ENCODE data around the gene NELFB. TPM values are rescaled to one million over a fixed set of nuclear protein-coding genes. Genes with fewer than 3 reads are reported as not detected.

Gene NELFB
- total RNA-seq, 1 donor from 2014 or later: 55.3 TPM

DNA sequence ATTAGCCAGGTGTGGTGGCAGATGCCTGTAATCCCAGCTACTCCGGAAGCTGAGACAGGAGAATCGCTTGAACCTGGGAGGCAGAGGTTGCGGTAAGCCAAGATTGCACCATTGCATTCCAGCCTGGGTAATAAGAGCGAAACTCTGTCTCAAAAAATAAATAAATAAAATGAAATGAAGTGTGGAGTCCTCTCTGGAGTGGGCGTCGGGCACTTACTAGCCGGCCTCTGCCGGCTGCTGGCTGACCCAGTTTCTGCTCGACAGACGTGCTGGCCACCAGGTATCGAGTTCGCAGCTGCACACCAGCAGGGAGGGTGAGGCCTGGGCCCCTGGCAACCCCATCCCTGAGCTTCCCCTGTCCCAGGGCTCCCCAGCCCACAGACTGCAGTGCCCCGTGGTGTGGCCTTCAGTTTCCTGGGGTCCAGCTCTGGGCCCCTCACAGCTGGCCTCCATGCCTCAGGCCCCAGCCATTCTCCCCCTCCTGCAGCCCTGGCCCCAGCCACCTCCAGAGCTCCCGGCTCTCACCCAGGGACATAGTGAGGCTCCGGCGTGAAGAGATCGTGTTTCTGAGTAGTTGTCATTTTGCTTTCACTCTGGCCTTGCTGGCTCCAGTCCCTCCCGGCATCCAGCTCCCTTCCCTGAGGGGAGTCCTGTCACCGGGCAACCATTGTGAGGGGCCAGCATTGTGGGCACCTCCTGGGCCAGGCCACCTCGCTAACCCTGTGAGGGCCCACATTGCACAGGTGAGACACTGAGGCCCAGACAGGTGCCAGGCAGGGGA lies 7.8 kb upstream of the NELFB start:
- DNase-seq: no peak

DNA sequence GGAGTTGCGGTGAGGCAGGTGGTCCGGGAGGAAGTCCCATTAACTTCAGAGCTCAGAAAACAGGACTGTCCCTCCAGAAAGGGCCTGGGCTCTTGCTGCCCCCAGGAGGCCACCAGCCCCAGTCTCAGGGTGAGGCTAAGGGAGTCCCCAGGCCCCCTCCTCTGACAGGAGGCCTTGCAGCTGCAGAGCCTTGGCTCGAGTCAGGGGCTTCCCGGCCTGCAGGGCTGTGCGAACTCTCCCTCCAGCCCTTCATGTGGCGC lies 7.3 kb upstream of the NELFB start:
- DNase-seq: no peak

DNA sequence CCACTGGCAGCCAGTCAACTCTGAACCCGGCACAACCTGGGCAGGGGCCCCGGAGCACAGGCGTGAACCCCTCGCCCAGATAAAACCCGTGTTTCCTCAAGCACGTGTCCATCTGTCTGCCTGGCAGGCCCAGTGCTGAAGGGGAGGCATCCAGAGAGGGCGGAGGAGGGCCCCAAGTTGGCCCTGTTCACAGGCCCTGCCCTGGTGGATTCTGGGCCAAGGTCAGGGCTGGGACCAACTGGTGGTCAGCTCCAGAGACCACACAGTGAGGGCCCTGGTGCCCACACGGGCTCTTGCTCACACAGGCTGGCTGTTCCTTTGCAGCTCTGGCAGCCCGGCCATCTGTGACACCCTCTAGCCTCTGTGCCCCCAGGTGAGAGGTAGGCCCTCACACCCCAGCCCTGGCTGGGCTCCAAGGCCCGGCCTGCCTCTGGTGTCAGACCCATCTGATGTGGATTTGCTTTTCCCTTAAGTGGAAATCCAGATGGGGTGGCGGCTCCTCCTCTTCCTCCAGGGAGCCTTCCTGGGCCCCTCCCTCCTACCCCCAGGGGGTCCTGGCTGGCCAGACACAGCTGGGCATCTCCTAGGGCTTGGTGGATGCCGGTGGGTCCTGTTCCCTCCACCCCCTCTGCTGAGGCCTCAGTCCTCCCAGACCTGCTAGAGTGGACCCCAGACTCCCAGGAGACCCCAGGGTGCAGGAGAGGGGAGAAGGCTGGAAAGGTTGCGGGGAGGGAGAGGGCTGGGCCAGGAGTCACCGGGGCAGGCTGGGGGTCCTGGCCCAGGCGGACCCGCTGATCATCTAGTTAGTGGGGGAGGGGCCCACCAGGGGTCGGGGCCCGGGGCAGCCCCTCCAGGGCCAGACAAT lies 4.6 kb upstream of the NELFB start:
- no peak for DNase-seq

DNA sequence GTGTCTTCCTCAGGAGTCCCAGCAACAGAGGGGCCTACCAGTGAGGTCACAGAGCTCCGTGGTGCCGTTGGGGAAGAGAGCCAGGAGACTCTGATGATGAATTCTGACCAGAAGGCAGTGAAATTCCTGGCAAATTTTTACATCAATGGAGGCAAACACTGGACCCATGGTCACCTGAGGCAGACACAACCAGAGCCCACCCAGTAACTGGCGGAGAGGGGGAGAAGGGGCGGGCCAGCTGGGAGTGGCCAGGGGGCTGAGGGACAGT lies 4.0 kb upstream of the NELFB start, which contains the start of gene STPG3:
Gene STPG3, plus strand, starts transcription at position 93 of the 268 bp plus-strand sequence. Its CDS starts 1 bp downstream, at position 94.
- DNase-seq: no peak

DNA sequence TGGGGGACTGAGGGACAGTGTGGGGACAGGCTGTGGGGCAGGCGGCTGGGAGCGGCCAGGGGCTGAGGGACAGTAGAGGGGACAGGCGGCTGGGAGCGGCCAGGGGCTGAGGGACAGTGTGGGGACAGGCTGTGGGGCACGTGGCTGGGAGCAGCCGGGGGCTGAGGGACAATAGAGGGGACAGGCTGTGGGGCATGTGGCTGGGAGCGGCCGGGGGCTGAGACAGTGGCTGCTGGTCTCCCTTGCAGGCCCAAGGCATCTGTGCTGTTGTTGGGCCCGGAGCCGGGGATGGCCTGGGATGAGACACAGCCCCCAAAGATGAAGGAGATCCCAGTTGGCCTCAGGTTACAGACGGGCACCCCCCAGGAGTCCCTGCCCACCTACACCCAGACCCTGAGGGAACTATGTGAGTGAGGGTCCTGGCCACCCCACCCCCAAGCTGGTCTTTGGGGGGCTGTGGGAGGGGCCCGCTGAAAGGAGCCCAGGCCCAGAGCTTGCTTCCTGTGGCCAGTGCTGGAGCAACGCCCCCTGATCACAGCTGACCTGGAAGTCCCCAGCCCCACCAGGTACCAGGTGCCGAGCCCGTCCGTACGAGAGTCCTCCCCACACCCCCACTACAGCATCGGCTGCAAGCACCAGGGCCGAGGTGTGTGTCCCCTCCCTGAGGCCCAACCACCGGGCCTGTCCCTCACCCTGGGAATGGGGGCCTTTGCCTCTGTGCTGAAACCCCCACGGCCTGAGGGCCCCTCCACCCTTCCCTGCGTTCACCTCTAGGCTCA lies 3.4 kb upstream of the NELFB start:
- no peak for DNase-seq

DNA sequence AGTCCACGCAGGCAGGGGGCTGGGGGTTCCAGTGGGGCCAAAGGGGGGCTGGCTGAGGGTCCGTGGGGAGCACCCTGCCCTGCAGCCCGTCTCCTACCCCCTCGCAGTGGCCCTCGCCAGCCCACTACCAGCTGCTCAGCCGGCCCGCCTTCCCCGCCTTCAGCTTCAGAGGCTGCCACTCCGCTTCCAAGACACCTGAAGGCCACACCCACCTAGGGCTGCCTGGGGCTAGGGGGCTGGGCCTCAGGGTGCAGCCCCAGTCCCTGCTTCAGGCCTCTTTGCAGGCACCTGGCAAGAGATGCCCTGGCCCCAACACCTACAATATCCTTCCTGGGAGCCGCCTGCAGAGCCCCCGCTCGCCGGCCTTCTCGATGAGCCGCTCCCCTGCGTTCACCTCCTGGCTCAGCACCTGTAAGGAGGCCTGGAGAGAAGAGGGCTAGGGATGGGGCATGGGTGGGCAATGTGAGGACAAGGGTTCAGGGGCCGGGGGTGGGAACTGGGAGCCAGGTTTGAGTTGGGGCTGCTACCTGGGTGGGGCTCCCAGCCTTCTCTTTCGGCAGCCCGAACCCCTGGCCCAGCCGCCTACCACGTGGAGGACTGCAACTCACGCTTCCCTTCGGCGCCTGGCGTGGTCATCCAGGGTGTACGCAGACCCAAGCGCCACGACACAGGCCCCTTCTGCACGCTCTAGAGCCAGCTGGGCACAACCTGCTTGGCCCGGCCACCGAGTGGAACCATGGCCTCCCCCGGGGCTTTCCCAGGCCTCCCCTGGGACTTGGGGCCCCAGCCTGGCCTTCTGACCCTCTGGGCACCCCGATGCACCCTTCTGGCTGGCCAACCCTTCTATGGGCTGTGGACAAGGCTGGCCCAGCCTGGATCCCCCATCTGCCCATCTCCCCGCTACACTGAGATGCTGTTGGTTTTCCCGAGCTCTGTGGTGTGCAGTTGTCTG lies 2.3 kb upstream of the NELFB start:
- no peak for DNase-seq

DNA sequence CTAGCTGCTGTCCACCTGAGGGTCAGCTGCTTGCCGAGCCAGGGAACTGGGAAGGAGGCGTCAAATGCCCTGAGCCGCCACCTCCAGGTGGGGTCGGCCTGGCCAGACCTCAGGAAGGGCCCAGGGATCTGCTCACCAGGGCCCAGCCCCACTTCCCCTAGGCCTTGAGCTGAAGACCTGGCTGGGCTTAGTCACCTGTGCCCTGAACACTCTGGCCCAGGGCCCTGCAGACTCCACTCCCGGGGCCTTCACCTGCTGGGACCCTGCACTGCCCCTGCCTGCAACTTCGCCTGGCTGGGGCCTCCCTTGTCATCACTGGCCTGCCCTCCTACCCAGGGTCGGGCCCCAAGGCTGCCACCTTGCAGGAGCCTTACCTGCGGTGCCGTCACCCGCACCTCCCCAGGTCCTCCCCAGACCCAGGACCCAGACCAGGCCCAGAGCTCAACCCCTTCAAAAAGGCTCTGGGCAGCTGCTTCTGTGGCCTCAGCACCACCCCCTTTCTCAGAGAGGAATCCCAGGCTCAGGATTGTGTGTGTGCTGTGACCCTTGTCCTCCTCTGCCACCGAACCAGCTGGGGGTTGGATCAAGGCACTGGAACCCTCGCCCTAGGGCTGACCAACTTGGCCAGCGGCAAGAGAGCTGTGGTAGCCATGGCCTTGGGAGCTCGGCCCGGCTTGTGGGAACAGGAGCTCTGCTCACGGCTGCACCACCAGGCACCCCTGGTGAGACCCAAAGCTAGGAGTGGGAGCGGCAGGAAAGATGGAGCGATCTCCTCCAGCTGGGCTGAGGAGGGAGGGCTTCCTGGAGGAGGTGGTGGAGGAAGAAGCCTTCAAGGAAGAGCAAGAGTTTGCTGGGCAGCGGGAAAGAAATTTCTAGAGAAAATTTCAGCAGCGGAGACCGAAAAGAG lies 1.2 kb upstream of the NELFB start:
- DNase-seq: no peak

DNA sequence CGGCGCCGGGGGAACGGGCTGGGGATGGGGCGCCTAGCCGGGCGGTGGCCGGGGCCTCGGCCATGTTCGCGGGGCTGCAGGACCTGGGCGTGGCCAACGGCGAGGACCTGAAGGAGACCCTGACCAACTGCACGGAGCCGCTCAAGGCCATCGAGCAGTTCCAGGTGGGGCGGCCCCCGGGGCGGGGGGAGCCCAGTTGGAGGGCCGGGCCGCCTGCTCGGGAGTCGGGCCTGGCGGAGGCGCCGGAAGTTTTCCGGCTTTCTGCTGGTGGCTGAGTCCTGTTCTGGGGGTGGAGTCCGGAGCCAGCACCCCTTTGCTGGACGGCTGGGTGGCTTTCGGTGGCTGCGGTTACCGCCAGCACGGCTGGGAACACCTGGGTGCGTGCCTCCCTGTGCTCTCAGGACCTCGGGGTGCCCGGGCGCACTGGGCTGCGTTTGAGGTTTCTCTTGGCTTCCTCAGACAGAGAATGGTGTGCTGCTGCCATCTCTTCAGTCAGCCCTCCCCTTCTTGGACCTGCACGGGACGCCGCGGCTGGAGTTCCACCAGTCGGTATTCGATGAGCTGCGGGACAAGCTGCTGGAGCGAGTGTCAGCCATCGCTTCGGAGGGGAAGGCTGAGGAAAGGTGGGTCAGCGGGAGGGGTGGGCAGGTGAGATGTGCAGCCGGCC lies 454 bp downstream of the NELFB start:
- DNase-seq: peak; percentile 41

DNA sequence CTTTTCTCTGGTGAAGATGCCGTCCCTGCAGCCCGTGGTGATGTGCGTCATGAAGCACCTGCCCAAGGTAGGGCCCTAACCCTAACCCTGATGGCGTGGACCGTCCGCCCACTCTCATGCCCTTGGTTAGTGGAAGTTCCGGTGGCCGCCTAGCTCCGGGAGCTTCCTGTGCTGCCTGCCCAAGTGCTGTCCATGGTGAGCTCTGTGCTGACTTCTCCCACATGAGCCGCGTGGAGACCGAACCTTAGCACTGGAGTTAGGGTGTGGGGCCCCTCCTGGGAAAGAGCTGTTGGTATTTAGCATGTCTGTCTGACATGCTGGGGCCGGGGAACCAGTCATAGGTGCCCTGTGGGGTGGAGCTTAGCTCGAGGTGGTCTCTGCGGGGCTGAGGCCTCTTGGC lies 1.2 kb downstream of the NELFB start:
- DNase-seq: no peak

DNA sequence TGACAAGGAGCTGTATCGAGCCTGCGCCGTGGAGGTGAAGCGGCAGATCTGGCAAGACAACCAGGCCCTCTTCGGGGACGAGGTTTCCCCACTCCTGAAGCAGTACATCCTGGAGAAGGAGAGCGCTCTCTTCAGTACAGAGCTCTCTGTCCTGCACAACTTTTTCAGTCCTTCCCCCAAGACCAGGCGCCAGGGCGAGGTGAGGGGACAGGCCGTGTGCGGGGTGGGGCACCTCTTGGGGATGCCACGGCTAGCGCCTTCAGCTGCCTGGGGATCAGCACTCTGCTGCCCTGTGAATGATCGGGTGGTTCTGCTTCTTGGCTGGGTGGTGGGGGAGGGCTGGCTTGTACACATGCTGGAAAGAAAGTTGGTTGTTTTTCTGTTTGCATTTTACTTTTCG lies 1.7 kb downstream of the NELFB start:
- no peak for DNase-seq

DNA sequence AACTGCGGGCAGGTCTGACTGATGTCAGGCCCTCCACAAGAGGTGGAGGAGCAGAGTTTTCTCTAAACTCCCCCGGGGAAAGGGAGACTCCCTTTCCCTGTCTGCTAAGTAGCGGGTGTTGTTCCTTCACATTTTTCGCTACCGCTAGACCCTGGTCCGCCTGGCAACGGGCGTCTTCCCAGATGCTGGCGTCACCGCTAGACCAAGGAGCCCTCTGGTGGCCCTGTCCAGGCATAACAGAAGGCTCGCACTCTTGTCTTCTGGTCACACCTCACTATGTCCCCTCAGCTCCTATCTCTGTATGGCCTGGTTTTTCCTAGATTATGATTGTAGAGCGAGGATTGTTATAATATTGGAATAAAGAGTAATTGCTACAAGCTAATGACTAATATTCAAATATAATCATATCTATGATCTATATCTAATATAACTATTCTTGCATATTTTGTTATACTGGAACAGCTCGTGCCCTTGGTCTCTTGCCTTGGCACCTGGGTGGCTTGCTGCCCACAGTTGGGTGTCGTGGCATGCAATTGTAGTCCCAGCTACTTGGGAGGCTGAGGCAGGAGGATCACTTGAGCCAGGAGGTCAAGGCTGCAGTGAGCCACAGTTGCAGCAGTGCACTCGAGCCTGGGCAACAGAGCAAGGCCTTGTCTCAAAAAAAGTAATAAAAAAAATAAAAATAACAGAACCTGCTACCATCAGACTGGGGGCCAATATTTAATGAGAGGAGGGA lies 7.2 kb downstream of the NELFB start:
- peak; percentile 53 for DNase-seq

DNA sequence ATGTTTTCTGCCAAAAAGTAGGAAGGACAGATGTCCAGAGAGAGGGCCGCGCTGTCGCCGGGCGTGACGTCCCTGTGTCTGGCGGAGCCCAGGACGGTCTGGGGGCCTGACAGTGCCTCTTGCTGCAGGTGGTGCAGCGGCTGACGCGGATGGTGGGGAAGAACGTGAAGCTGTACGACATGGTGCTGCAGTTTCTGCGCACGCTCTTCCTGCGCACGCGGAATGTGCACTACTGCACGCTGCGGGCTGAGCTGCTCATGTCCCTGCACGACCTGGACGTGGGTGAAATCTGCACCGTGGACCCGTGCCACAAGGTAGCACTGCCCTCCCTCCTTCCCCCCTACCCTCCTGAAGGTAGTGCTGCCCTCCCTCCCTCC lies 7.8 kb downstream of the NELFB start:
- DNase-seq: no peak

DNA sequence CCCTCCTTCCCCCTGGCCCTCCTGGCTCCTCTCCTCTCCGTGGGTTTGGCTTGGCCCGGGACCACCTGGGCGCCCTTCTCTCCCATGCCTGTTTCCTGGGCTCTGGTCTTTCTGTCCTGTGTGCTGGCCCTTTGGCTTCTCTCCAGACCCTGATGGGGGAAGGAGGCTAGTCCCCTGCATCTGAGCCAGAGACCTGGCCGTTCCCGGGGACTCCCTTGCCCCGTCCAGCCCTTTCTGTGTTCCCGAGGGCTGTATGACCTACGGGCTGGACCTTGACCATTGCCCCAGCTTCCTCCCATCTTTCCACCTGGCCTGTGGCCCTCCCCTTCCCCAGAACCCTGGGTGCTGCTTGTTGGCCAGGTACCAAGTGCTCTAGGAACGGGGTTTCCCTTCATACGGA lies 8.4 kb downstream of the NELFB start:
- DNase-seq: no peak

DNA sequence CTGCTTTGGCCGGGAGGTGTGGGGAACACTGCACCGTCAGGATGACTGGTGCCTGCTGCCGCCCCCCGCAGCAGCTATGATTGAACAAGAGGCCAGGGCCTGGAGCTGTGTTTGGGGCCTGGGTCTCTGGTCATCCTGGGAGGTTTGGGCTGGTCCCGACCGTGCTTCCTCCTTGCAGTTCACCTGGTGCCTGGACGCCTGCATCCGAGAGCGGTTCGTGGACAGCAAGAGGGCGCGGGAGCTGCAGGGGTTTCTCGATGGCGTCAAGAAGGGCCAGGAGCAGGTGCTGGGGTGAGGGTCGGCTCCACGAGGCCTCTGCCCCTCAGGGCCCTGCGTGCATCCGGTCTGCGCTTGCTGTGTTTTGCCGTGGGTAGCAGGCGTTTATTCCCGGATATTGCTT lies 8.9 kb downstream of the NELFB start:
- no peak for DNase-seq

DNA sequence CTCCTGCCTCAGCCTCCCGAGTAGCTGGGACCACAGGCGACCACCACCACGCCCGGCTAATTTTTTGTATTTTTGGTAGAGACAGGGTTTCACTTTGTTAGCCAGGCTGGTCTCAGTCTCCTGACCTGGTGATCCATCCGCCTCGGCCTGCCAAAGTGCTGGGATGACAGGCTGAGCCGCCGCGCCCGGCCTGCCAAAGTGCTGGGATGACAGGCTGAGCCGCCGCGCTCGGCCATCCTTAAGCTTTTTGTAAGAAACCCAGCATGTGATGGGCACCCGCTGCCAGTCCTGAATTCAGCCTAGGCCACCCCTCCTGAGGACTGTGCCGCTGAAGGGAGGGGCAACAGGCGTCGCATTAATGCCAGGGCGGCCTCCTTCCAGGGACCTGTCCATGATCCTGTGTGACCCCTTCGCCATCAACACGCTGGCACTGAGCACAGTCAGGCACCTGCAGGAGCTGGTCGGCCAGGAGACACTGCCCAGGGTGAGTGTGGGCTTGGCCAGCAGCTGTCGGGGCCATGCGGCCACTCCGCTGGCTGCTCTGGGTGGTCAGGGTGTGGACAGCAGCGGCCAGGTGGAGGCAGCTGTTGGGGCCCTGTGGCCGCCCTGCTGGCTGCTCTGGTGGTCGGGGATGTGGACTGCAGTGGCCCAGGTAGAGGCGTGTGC lies 10.5 kb downstream of the NELFB start:
- DNase-seq: no peak

DNA sequence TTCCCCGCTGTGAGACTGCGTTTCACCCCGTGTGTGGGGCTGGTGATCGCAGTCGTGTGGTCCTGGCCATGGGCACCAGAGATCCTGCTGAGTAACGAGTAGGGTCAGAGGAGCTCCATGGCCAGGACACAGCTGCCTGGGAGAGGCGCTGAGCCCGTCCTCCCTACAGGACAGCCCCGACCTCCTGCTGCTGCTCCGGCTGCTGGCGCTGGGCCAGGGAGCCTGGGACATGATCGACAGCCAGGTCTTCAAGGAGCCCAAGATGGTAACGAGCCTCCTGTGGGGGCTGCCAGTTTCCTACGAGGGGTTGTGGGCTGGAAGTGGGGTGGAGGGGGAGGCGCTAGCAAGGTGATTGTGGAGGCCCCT lies 11.0 kb downstream of the NELFB start:
- DNase-seq: no peak

DNA sequence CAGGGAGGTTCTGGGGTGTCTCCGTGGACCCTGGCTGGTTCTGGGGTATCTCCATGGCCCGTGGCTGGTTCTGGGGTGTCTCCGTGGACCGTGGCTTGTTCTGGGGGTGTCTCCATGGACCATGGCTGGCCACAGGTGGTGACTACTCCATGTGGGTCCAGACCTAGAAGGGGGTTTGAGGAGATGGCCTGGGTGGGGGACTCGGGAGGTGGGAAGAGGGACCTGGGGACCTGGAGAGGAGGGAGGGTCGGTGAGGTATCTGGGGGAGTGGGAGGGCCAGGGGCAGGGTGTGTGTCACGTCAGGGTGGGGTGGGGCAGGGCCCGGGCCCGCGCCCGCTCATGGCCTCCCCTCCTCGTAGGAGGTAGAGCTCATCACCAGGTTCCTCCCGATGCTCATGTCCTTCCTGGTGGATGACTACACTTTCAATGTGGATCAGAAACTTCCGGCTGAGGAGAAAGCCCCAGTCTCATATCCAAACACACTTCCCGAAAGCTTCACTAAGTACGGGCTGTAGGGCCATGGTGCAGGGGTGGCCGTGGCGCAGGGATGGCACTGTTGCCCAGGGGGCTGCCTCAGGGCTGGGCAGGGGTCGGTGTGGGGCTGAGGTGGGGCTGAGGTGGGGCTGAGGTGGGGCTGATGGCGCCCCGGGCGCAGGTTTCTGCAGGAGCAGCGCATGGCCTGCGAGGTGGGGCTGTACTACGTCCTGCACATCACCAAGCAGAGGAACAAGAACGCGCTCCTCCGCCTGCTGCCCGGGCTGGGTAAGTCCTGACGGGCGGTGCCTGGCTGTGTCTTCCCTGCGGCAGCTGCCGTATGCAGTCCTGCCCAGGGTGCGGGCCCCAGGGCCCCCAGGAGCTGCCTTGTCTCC lies 11.7 kb downstream of the NELFB start:
- no peak for DNase-seq

DNA sequence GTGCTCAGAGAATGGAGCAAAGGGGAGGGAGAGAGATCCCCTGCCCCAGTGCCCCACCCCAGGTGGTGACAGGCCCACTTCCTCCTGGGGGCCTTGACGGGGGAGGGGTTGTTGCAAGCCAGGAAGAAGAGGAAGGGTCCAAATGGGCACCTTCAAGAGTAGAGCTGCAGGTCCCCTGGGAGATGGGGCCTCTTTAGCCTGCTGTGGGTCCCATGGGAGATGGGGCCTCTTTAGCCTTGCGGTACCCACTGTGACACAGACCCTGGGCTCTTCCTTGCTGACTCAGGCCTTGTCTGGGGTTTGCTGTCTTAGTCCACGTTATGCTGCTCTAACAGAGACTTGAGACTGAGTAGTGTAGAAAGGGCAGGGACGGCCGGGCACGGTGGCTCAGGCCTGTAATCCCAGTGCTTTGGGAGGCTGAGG lies 12.8 kb downstream of the NELFB start:
- peak; percentile 36 for DNase-seq

Measured in dermis blood vessel endothelial cell (primary cell).